Measurements from ENCODE around the gene CABYR.

The CABYR gene

GRCh38 chr18:24200494-24201290, 61.8 kb downstream of the CABYR start:
- Histone ChIP-seq H3K9ac (ENCODE audit: low read length) (no peak overlapping the region), H3K79me2 (ENCODE audit: insufficient read depth, low read length) (no peaks in the 10 kb centered on the region), H3K27ac (ENCODE audit: low read depth, low read length) (no peak overlapping the region), H3K9me2 (replicated peaks; ENCODE audit: insufficient read depth, low read length) (no peaks in the 10 kb centered on the region), H3K36me3 (ENCODE audit: low read length) (no peaks in the 10 kb centered on the region), H3K27me3 (ENCODE audit: low read length) (no peaks in the 10 kb centered on the region), H3K4me3 (ENCODE audit: insufficient read depth, low read length, poor library complexity, severe bottlenecking) (no peak overlapping the region), H2AFZ (ENCODE audit: low read depth, low read length, severe bottlenecking) (no peak overlapping the region), H3F3A (ENCODE audit: insufficient read depth) (no peaks in the 10 kb centered on the region), H4K20me1 (ENCODE audit: low read depth, low read length) (no peaks in the 10 kb centered on the region), H3K9me3 (ENCODE audit: insufficient read depth, low read length) (no peaks in the 10 kb centered on the region), H3K4me2 (ENCODE audit: low read depth, low read length, poor library complexity, severe bottlenecking) (no peak overlapping the region)
- TF ChIP-seq CTCF (IDR thresholded peaks at IDR 0.05; ENCODE audit: insufficient read depth, low read length, poor library complexity, severe bottlenecking), result no peak
- TF ChIP-seq EZH2phosphoT487 (conservative IDR thresholded peaks at IDR 0.05; ENCODE audit: low read length), result no peak

GRCh38 chr18:24201699-24202687, 63.1 kb downstream of the CABYR start:
- Histone ChIP-seq H3K27me3 (ENCODE audit: low read length) (no peaks in the 10 kb centered on the region), H3K9me2 (replicated peaks; ENCODE audit: insufficient read depth, low read length) (no peaks in the 10 kb centered on the region), H3K9me3 (ENCODE audit: insufficient read depth, low read length) (no peaks in the 10 kb centered on the region), H3K36me3 (ENCODE audit: low read length) (no peaks in the 10 kb centered on the region), H3K4me3 (ENCODE audit: insufficient read depth, low read length, poor library complexity, severe bottlenecking) (no peak overlapping the region), H3K27ac (ENCODE audit: low read depth, low read length) (no peak overlapping the region), H3K9ac (ENCODE audit: low read length) (no peak overlapping the region), H2AFZ (ENCODE audit: low read depth, low read length, severe bottlenecking) (no peak overlapping the region), H3K79me2 (ENCODE audit: insufficient read depth, low read length) (no peaks in the 10 kb centered on the region), H3F3A (ENCODE audit: insufficient read depth) (no peaks in the 10 kb centered on the region), H4K20me1 (ENCODE audit: low read depth, low read length) (no peaks in the 10 kb centered on the region), H3K4me2 (ENCODE audit: low read depth, low read length, poor library complexity, severe bottlenecking) (no peak overlapping the region)
- TF ChIP-seq EZH2phosphoT487 (conservative IDR thresholded peaks at IDR 0.05; ENCODE audit: low read length) (no peak), CTCF (IDR thresholded peaks at IDR 0.05; ENCODE audit: insufficient read depth, low read length, poor library complexity, severe bottlenecking) (no peak)

GRCh38 chr18:24204904-24205303, 66.0 kb downstream of the CABYR start:
- no peaks in the 10 kb centered on the region for H3K9me3 ChIP-seq (ENCODE audit: insufficient read depth, low read length)
- H3K4me2 ChIP-seq (ENCODE audit: low read depth, low read length, poor library complexity, severe bottlenecking), result no peak overlapping the region
- no peaks in the 10 kb centered on the region for H3K27me3 ChIP-seq (ENCODE audit: low read length)
- no peak overlapping the region for H3K4me3 ChIP-seq (ENCODE audit: insufficient read depth, low read length, poor library complexity, severe bottlenecking)
- no peaks in the 10 kb centered on the region for H3F3A ChIP-seq (ENCODE audit: insufficient read depth)
- no peak overlapping the region for H3K9ac ChIP-seq (ENCODE audit: low read length)
- no peaks in the 10 kb centered on the region for H4K20me1 ChIP-seq (ENCODE audit: low read depth, low read length)
- no peaks in the 10 kb centered on the region for H3K36me3 ChIP-seq (ENCODE audit: low read length)
- TF ChIP-seq CTCF (IDR thresholded peaks at IDR 0.05; ENCODE audit: insufficient read depth, low read length, poor library complexity, severe bottlenecking), result no peak
- no peak for TF ChIP-seq EZH2phosphoT487 (conservative IDR thresholded peaks at IDR 0.05; ENCODE audit: low read length)
- H3K79me2 ChIP-seq (ENCODE audit: insufficient read depth, low read length), result no peaks in the 10 kb centered on the region
- H2AFZ ChIP-seq (ENCODE audit: low read depth, low read length, severe bottlenecking), result no peak overlapping the region
- H3K9me2 ChIP-seq (replicated peaks; ENCODE audit: insufficient read depth, low read length), result no peaks in the 10 kb centered on the region
- no peak overlapping the region for H3K27ac ChIP-seq (ENCODE audit: low read depth, low read length)

All from SU-DHL-6 (cell line).